Thoracic aorta (tissue), 2 donors: Measurements from ENCODE around the gene IL23R. TPM values are rescaled to one million over a fixed set of nuclear protein-coding genes. Genes with fewer than 3 reads are reported as not detected.

ENCODE experiments used
- ATAC-seq: fragments of 150-250 bp; one replicate; pipeline ENCODE4 v1.8.0; 2017; ENCODE audit warnings: low read depth; ENCODE audit not compliant: insufficient number of reproducible peaks, low FRiP score
- DNase-seq: peaks from one replicate; pipeline ENCODE4 v3.0.0-alpha.2; 2020; ENCODE audit warnings: low spot score
- H3K27ac ChIP-seq, 2 donors: fragments of 200-600 bp; sonication (generic); 1 replicate in 1 of 2; 2 replicates in 1 of 2; pipeline ENCODE4 v1.5.1; 2016; ENCODE audit warnings: mild to moderate bottlenecking in 2 of 2, moderate library complexity in 2 of 2
- H3K27me3 ChIP-seq: fragments of 200-600 bp; sonication (generic); replicated peaks from 2 replicates; pipeline ENCODE4 v1.6.0; 2016; ENCODE audit warnings: mild to moderate bottlenecking; ENCODE audit not compliant: insufficient read depth
- H3K36me3 ChIP-seq: fragments of 200-600 bp; sonication (generic); one replicate; pipeline ENCODE4 v1.5.1; 2016
- H3K4me1 ChIP-seq, 2 donors: fragments of 200-600 bp; sonication (generic); 1 replicate in 1 of 2; 2 replicates in 1 of 2; pipeline versions ENCODE4 v1.5.1 to v1.6.0; 2016; ENCODE audit warnings: low read depth in 2 of 2, mild to moderate bottlenecking in 1 of 2; ENCODE audit not compliant: control insufficient read depth in 1 of 2
- H3K4me3 ChIP-seq: fragments of 200-600 bp; sonication (generic); 2 replicates; pipeline ENCODE4 v1.5.1; 2016; ENCODE audit warnings: mild to moderate bottlenecking
- H3K9me3 ChIP-seq: fragments of 200-600 bp; sonication (generic); 2 replicates; pipeline ENCODE4 v1.5.1; 2016
- total RNA-seq, 2 donors: library from RNA; depleted of rRNA; stranded (reverse); fragments of >200 nt; gene quantifications; one replicate each; pipeline versions ENCODE4 v1.1.0 to v1.2.3, GENCODE V29; 2016
- TF ChIP-seq, protein P1 (sequence below): fragments of 200-600 bp; sonication (generic); IDR thresholded peaks from one replicate; pipeline ENCODE4 v1.5.1; 2019; ENCODE audit warnings: antibody characterized with exemption

Gene IL23R, protein sequence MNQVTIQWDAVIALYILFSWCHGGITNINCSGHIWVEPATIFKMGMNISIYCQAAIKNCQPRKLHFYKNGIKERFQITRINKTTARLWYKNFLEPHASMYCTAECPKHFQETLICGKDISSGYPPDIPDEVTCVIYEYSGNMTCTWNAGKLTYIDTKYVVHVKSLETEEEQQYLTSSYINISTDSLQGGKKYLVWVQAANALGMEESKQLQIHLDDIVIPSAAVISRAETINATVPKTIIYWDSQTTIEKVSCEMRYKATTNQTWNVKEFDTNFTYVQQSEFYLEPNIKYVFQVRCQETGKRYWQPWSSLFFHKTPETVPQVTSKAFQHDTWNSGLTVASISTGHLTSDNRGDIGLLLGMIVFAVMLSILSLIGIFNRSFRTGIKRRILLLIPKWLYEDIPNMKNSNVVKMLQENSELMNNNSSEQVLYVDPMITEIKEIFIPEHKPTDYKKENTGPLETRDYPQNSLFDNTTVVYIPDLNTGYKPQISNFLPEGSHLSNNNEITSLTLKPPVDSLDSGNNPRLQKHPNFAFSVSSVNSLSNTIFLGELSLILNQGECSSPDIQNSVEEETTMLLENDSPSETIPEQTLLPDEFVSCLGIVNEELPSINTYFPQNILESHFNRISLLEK
- total RNA-seq = not detected

DNA sequence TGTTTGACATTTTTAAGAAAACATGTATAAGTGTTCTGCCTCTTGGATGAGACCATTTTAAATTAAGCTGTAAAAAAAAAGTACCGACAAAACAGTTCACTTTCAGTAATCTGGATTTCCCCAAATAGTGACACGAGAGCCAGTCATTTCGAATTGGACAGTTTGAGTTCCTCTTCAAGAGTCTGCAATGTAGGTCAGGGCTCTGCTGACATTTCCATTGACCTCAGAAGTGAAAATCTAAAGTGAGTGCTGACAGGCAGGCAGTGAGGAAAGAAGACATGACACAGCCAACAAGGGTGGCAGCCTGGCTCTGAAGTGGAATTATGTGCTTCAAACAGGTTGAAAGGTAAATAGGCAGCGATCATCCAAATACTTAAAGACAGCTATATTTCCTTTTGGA is at the start of gene IL23R:
TSS of gene IL23R (plus strand) at position 259 of the 400 bp plus-strand sequence. CDS start 1,667 bp downstream, outside the sequence.
- no peak within 1 kb of the TSS for H3K4me3 ChIP-seq
- ATAC-seq = no peak
- H3K9me3 ChIP-seq = no peaks in the 10 kb centered on the region
- no peak within 1 kb of the TSS for H3K27ac ChIP-seq
- no peak for DNase-seq
- H3K27me3 ChIP-seq = no peaks in the 10 kb centered on the region
- TF ChIP-seq, protein P1, sequence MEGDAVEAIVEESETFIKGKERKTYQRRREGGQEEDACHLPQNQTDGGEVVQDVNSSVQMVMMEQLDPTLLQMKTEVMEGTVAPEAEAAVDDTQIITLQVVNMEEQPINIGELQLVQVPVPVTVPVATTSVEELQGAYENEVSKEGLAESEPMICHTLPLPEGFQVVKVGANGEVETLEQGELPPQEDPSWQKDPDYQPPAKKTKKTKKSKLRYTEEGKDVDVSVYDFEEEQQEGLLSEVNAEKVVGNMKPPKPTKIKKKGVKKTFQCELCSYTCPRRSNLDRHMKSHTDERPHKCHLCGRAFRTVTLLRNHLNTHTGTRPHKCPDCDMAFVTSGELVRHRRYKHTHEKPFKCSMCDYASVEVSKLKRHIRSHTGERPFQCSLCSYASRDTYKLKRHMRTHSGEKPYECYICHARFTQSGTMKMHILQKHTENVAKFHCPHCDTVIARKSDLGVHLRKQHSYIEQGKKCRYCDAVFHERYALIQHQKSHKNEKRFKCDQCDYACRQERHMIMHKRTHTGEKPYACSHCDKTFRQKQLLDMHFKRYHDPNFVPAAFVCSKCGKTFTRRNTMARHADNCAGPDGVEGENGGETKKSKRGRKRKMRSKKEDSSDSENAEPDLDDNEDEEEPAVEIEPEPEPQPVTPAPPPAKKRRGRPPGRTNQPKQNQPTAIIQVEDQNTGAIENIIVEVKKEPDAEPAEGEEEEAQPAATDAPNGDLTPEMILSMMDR = no peak
- no peaks in the 10 kb centered on the region for H3K4me1 ChIP-seq
- H3K36me3 ChIP-seq = no peaks in the 10 kb centered on the region

DNA sequence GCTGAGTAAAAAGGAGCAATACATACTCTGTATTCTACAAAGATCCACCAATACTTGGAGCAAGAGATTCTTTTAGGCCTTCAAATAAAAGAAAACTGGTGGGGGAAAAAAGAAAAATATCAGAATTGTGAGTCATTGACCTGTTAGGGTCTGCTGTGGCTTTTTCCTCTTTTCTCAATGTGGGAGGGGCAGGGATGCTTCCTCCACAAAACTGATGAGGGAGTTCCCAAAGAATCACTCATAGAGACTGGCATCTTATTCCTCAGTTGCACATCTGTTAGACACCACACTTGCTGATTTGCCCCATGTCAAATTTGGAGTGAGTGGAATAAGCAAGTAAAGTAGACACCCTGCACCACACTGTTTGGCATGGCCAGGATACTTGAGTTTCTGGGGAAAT is 48.1 kb upstream of the IL23R start:
- DNase-seq (no peak), ATAC-seq (no peak)
- TF ChIP-seq, protein P1 = no peak
- H3K36me3 ChIP-seq = no peaks in the 10 kb centered on the region
- H3K27me3 ChIP-seq = no peaks in the 10 kb centered on the region
- H3K4me1 ChIP-seq = no peaks in the 10 kb centered on the region
- H3K4me3 ChIP-seq = no peak overlapping the region
- H3K9me3 ChIP-seq = no peaks in the 10 kb centered on the region
- no peak overlapping the region for H3K27ac ChIP-seq

DNA sequence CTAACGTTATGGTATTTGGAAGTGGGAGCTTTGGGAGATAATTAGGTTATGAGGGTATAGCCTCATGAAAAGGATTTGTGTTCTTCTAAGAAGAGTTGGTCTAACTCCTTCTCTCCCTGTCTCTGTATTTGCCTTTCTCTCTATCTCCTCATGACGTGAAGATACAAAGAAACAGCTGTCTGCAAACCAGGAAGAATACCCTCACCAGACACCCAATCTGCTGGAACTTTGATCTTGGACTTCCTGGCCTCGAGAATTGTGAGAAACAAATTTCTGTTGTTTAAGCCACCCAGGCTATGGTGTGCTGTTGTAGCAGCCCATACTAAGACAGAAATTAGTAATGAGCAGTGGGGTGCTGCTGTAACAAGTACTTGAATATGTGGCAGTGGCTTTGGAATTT is 47.6 kb upstream of the IL23R start:
- Histone ChIP-seq H3K9me3 (no peaks in the 10 kb centered on the region), H3K27me3 (no peaks in the 10 kb centered on the region), H3K27ac (no peak overlapping the region), H3K4me1 (no peaks in the 10 kb centered on the region), H3K4me3 (no peak overlapping the region), H3K36me3 (no peaks in the 10 kb centered on the region)
- ATAC-seq (no peak), DNase-seq (no peak)
- TF ChIP-seq, protein P1 = no peak

DNA sequence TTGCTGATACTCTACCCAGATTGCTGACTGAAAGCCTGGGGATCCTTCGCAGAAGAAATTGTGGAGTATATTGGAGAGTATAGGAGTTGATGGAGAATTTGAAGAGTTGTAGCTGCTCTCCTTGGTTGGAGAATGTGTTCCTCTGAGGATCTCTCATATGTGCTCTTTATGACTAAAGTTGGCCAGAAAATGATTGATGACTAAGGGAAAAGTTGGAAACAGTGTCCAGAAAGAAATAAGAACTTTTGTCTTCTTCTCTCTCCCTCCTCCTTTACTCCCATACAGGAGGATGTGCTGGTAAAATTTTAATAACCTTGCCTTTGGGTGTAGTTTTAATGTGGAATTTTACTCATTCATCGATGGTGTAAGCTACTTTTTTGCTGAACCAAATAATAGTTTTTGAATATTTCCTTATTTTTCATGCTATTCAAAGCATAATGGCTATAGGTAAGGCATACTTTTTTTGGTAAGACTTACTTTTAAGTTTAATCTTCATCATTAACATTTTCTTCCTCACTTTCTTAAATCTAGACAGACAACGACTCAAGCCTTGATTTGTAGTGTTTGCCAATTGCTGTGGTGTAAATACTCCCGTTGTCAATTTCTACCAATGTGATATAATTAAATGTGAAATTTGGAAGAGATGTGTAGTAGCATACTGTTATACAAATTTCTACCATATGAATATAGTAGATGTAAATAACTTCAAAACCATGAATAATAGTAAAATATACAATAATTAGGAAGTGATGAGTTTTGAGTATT is 45.2 kb upstream of the IL23R start:
- TF ChIP-seq, protein P1 = no peak
- Histone ChIP-seq H3K27me3 (no peaks in the 10 kb centered on the region), H3K27ac (no peak overlapping the region), H3K36me3 (no peaks in the 10 kb centered on the region), H3K9me3 (no peaks in the 10 kb centered on the region), H3K4me3 (no peak overlapping the region), H3K4me1 (no peaks in the 10 kb centered on the region)
- DNase-seq = no peak
- no peak for ATAC-seq

DNA sequence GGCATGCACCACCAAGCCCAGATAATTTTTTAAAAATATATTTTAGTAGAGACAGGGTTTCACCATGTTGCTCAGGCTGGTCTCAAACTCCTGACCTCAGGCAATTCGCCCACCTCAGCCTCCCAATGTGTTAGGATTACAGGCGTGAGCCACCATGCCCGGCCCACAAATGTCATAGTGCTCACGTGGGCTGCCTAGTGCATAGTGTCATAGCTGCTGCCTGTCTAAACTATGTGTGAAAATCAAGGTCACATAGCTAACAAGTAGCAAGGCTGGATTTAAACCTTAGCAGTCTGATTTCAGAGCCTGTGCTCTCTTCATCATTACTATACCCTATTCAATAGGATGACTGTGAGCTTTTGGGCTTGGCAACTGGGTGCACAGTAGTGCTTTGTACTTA is 41.8 kb upstream of the IL23R start:
- no peaks in the 10 kb centered on the region for H3K27me3 ChIP-seq
- no peak for ATAC-seq

More for the DNA sequence above, 41.8 kb upstream of the IL23R start:
- H3K27ac ChIP-seq = no peak overlapping the region
- TF ChIP-seq, protein P1 = no peak
- no peaks in the 10 kb centered on the region for H3K36me3 ChIP-seq
- no peak overlapping the region for H3K4me3 ChIP-seq
- DNase-seq = no peak
- H3K9me3 ChIP-seq = no peaks in the 10 kb centered on the region
- H3K4me1 ChIP-seq = no peaks in the 10 kb centered on the region
